H9 (cell line): ENCODE results near the gene SMYD4. TPM values are rescaled to one million over a fixed set of nuclear protein-coding genes. Genes with fewer than 3 reads are reported as not detected.

ENCODE experiments used
- DNase-seq: peaks from one replicate; pipeline ENCODE4 v3.0.0-alpha.2; 2017
- H2AFZ ChIP-seq: one replicate; pipeline ENCODE4 v1.6.1; 2013; ENCODE audit warnings: mild to moderate bottlenecking, low read length, control low read depth, moderate library complexity
- H2AK5ac ChIP-seq: 2 replicates; pipeline ENCODE4 v1.6.1; 2013; ENCODE audit warnings: low read length, control low read depth, mixed read lengths; ENCODE audit not compliant: insufficient read length
- H2BK120ac ChIP-seq: one replicate; pipeline ENCODE4 v1.6.1; 2013; ENCODE audit warnings: low read depth, mild to moderate bottlenecking, low read length, control low read depth, inconsistent platforms; ENCODE audit not compliant: poor library complexity, severe bottlenecking
- H2BK12ac ChIP-seq: 2 replicates; pipeline ENCODE4 v1.6.1; 2013; ENCODE audit warnings: low read length, control low read depth, mixed read lengths, low read depth; ENCODE audit not compliant: insufficient read length
- H2BK15ac ChIP-seq: 2 replicates; pipeline ENCODE4 v1.6.1; 2013; ENCODE audit warnings: low read depth, low read length, control low read depth
- H2BK20ac ChIP-seq: one replicate; pipeline ENCODE4 v1.6.1; 2013; ENCODE audit warnings: low read depth, mild to moderate bottlenecking, low read length, control low read depth, inconsistent platforms; ENCODE audit not compliant: poor library complexity, severe bottlenecking
- H2BK5ac ChIP-seq: 2 replicates; pipeline ENCODE4 v1.6.1; 2013; ENCODE audit warnings: low read length, control low read depth, mixed read lengths; ENCODE audit not compliant: insufficient read length
- H3K14ac ChIP-seq: 2 replicates; pipeline ENCODE4 v1.6.1; 2013; ENCODE audit warnings: low read length, control low read depth; ENCODE audit not compliant: insufficient read depth
- H3K18ac ChIP-seq: 2 replicates; pipeline ENCODE4 v1.6.1; 2013; ENCODE audit warnings: low read depth, mild to moderate bottlenecking, mixed read lengths, low read length, control low read depth; ENCODE audit not compliant: insufficient read length
- H3K23ac ChIP-seq: 2 replicates; pipeline ENCODE4 v1.6.1; 2013; ENCODE audit warnings: low read length, control low read depth, mixed read lengths, low read depth; ENCODE audit not compliant: insufficient read length
- H3K23me2 ChIP-seq: 2 replicates; pipeline ENCODE4 v1.6.1; 2013; ENCODE audit warnings: low read depth, mild to moderate bottlenecking, mixed read lengths, low read length, control low read depth; ENCODE audit not compliant: insufficient read length, poor library complexity, severe bottlenecking
- H3K27ac ChIP-seq: 2 replicates; pipeline ENCODE4 v1.5.1; 2013; ENCODE audit warnings: low read length, control low read depth, mixed read lengths, low read depth; ENCODE audit not compliant: insufficient read length
- H3K27me3 ChIP-seq: 2 replicates; pipeline ENCODE4 v1.6.1; 2013; ENCODE audit warnings: low read length, control low read depth, inconsistent platforms; ENCODE audit not compliant: insufficient read depth
- H3K4ac ChIP-seq: 2 replicates; pipeline ENCODE4 v1.6.1; 2013; ENCODE audit warnings: low read depth, mild to moderate bottlenecking, control low read depth, inconsistent platforms, low read length, moderate library complexity
- H3K4me1 ChIP-seq: 2 replicates; pipeline ENCODE4 v1.6.1; 2013; ENCODE audit warnings: low read length, control low read depth, inconsistent platforms; ENCODE audit not compliant: insufficient read depth
- H3K4me2 ChIP-seq: 2 replicates; pipeline ENCODE4 v1.6.1; 2013; ENCODE audit warnings: low read length, control low read depth, mixed read lengths; ENCODE audit not compliant: insufficient read length, insufficient read depth
- H3K56ac ChIP-seq: 2 replicates; pipeline ENCODE4 v1.6.1; 2013; ENCODE audit warnings: low read depth, mild to moderate bottlenecking, mixed read lengths, low read length, control low read depth; ENCODE audit not compliant: insufficient read length
- H3K79me1 ChIP-seq: 2 replicates; pipeline ENCODE4 v1.6.1; 2013; ENCODE audit warnings: low read depth, mild to moderate bottlenecking, moderate library complexity, low read length, control low read depth, inconsistent platforms; ENCODE audit not compliant: insufficient read depth, poor library complexity, severe bottlenecking
- H3K79me2 ChIP-seq: 2 replicates; pipeline ENCODE4 v1.6.1; 2013; ENCODE audit warnings: low read length, control low read depth, inconsistent platforms; ENCODE audit not compliant: insufficient read depth
- H3K9ac ChIP-seq: 2 replicates; pipeline ENCODE4 v1.6.1; 2013; ENCODE audit warnings: low read length, control low read depth, mixed read lengths; ENCODE audit not compliant: insufficient read length; ENCODE audit errors: extremely low read depth
- H3K9me3 ChIP-seq: one replicate; pipeline ENCODE4 v1.6.1; 2013; ENCODE audit warnings: low read depth, low read length, inconsistent platforms; ENCODE audit not compliant: control insufficient read depth
- H3T11ph ChIP-seq: one replicate; pipeline ENCODE4 v1.6.1; 2013; ENCODE audit warnings: mild to moderate bottlenecking, low read length, control low read depth, inconsistent platforms
- H4K20me1 ChIP-seq: one replicate; pipeline ENCODE4 v1.6.1; 2013; ENCODE audit not compliant: control insufficient read depth, insufficient read length, insufficient read depth
- H4K5ac ChIP-seq: 2 replicates; pipeline ENCODE4 v1.6.1; 2013; ENCODE audit warnings: low read depth, mild to moderate bottlenecking, mixed read lengths, low read length, control low read depth; ENCODE audit not compliant: insufficient read length
- H4K8ac ChIP-seq: replicated peaks from 2 replicates; pipeline ENCODE4 v1.6.1; 2013; ENCODE audit warnings: low read length, control low read depth, mixed read lengths, low read depth; ENCODE audit not compliant: insufficient read length
- H4K91ac ChIP-seq: 2 replicates; pipeline ENCODE4 v1.6.1; 2013; ENCODE audit warnings: low read depth, mild to moderate bottlenecking, moderate library complexity, mixed read lengths, low read length, control low read depth; ENCODE audit not compliant: insufficient read length
- H3K27ac Mint-ChIP-seq, 3 experiments: 2 replicates in 2 of 3; 3 replicates in 1 of 3; pipeline ENCODE4 v1.8.0; 2020 to 2021; ENCODE audit warnings: mixed read lengths in 3 of 3, mild to moderate bottlenecking in 1 of 3, moderate library complexity in 1 of 3
- H3K27me3 Mint-ChIP-seq: 2 replicates; pipeline ENCODE4 v1.8.0; 2021; ENCODE audit warnings: low read depth, mild to moderate bottlenecking, moderate library complexity, mixed read lengths
- H3K36me3 Mint-ChIP-seq, 3 experiments: 2 replicates in 2 of 3; 3 replicates in 1 of 3; pipeline ENCODE4 v1.8.0; 2020 to 2021; ENCODE audit warnings: low read depth in 3 of 3, mixed read lengths in 3 of 3; ENCODE audit not compliant: insufficient read depth in 1 of 3
- H3K4me1 Mint-ChIP-seq, 2 experiments: 2 replicates each; pipeline ENCODE4 v1.8.0; 2020; ENCODE audit warnings: mixed read lengths in 2 of 2
- H3K4me3 Mint-ChIP-seq, 2 experiments: 2 replicates in 1 of 2; 3 replicates in 1 of 2; pipeline ENCODE4 v1.8.0; 2020 to 2021; ENCODE audit warnings: mild to moderate bottlenecking in 2 of 2, mixed read lengths in 2 of 2, moderate library complexity in 1 of 2
- H3K9me3 Mint-ChIP-seq, 2 experiments: 2 replicates in 1 of 2; 3 replicates in 1 of 2; pipeline ENCODE4 v1.8.0; 2020; ENCODE audit warnings: mild to moderate bottlenecking in 2 of 2, mixed read lengths in 2 of 2, moderate library complexity in 1 of 2
- WGBS: extraction: QIAGEN DNeasy Blood & Tissue Kit; methylation state at CpG from one replicate; pipeline ENCODE4 v1.1.7; 2013; ENCODE audit warnings: missing lambda C conversion rate, low lambda C conversion rate, mixed read lengths; ENCODE audit not compliant: insufficient read length; ENCODE audit errors: extremely low coverage; 5-methylcytosine and 5-hydroxymethylcytosine counted together
- total RNA-seq: library from RNA; stranded (reverse); gene quantifications from 2 replicates; pipeline ENCODE4 v1.2.1, GENCODE V29; 2021
- TF ChIP-seq, protein P1 (sequence below): fragments of 200-600 bp; sonication (generic); conservative IDR thresholded peaks from 3 replicates; pipeline ENCODE4 v1.8.0; 2021; ENCODE audit warnings: antibody characterized with exemption, mild to moderate bottlenecking

Gene SMYD4
- total RNA-seq, 1 experiment from 2014 or later: 28.8 TPM

DNA sequence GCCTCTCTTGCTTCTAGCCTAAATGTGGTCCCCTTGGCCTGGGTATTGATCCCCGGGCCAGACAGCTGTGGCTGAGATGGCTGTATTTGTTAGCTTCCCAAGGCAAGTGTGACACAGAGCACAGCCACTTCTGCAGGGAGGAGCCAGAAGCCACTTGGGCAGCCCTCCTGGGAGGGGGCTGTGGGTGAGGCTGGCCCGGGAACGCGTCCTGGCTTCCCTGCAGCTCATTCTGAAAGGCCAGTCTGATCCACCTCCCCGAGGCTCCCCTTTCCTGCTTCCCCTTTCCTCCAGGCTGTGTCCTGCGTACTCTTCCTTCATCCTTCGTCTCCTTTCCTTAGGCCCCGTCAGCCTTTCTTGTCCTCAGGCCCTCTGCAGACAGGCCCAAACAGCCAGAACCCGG lies 79.1 kb downstream of the SMYD4 start:
- DNase-seq: no peak
- H3K4ac ChIP-seq: no peak overlapping the region
- H4K8ac ChIP-seq: no peak overlapping the region
- H2BK12ac ChIP-seq: no peak overlapping the region
- H2BK5ac ChIP-seq: no peak overlapping the region
- H3K14ac ChIP-seq: no peak overlapping the region
- H3K4me2 ChIP-seq: no peak overlapping the region
- Mint-ChIP-seq H3K4me3 (no peak overlapping the region), H3K9me3 (no peaks in the 10 kb centered on the region), H3K4me1 (peaks cover 20 to 27% of the 10 kb centered on the region in 2 experiments), H3K27me3 (no peaks in the 10 kb centered on the region; the same call in 1 of the 2 replicates), H3K27ac (peak overlapping the region in 1 of 3 experiments; percentile 70; a peak in 1 of 7 replicates), H3K36me3 (no peaks in the 10 kb centered on the region)
- no peaks in the 10 kb centered on the region for H3K79me1 ChIP-seq
- H4K91ac ChIP-seq: no peak overlapping the region
- no peaks in the 10 kb centered on the region for H4K20me1 ChIP-seq
- H3K27ac ChIP-seq: no peak overlapping the region
- H2AK5ac ChIP-seq: no peak overlapping the region
- H3K79me2 ChIP-seq: no peaks in the 10 kb centered on the region
- TF ChIP-seq, protein P1, sequence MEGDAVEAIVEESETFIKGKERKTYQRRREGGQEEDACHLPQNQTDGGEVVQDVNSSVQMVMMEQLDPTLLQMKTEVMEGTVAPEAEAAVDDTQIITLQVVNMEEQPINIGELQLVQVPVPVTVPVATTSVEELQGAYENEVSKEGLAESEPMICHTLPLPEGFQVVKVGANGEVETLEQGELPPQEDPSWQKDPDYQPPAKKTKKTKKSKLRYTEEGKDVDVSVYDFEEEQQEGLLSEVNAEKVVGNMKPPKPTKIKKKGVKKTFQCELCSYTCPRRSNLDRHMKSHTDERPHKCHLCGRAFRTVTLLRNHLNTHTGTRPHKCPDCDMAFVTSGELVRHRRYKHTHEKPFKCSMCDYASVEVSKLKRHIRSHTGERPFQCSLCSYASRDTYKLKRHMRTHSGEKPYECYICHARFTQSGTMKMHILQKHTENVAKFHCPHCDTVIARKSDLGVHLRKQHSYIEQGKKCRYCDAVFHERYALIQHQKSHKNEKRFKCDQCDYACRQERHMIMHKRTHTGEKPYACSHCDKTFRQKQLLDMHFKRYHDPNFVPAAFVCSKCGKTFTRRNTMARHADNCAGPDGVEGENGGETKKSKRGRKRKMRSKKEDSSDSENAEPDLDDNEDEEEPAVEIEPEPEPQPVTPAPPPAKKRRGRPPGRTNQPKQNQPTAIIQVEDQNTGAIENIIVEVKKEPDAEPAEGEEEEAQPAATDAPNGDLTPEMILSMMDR: no peak
- no peak overlapping the region for H3K9ac ChIP-seq
- WGBS: no CpG with 5 or more reads among the region's 9 CpGs
- no peak overlapping the region for H3K18ac ChIP-seq
- H3K23me2 ChIP-seq: no peaks in the 10 kb centered on the region
- H4K5ac ChIP-seq: no peak overlapping the region
- H3K56ac ChIP-seq: no peak overlapping the region
- no peaks in the 10 kb centered on the region for H3K4me1 ChIP-seq
- no peak overlapping the region for H3T11ph ChIP-seq
- H2AFZ ChIP-seq: no peak overlapping the region
- H3K23ac ChIP-seq: no peak overlapping the region
- no peak overlapping the region for H2BK120ac ChIP-seq
- no peaks in the 10 kb centered on the region for H3K27me3 ChIP-seq
- no peak overlapping the region for H2BK20ac ChIP-seq
- 0 out of 2 replicates have a peak overlapping the region, but pooled peaks have one; percentile 17 for H2BK15ac ChIP-seq
- no peaks in the 10 kb centered on the region for H3K9me3 ChIP-seq
